B cell (primary cell): ENCODE results near the gene SLC38A10.

Source experiments
- EZH2 ChIP-seq: IDR thresholded peaks from 2 replicates; pipeline ENCODE4 v1.6.1; 2012; ENCODE audit warnings: borderline replicate concordance, low read depth, mild to moderate bottlenecking, moderate library complexity, low read length; ENCODE audit not compliant: insufficient read depth, poor library complexity, severe bottlenecking
- TF ChIP-seq, protein P1 (sequence below): fragments of 200-600 bp; IDR thresholded peaks from one replicate; pipeline ENCODE4 v1.8.0; 2022; ENCODE audit warnings: antibody characterized with exemption, mild to moderate bottlenecking

DNA sequence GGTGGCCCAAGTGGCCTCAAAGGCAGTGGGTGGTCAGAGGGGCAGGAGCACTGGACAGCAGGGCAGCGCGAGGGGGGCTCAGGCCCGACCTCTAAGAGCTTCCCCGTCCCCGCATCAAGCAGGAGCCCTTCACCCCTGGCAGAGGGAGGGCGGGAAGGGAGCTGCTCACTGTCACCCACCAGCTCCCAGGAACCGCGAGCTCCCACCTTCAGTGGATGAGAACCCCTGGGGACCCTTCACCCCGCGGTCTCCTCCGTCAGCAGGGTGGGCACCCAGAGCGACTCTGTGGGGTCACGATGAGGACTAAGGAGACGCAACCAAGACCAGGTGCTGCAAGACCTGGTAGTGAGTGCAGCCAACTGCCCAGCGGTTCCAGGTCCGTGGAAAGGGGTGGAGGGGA lies 86.0 kb downstream of the SLC38A10 start:
- TF ChIP-seq, protein P1, sequence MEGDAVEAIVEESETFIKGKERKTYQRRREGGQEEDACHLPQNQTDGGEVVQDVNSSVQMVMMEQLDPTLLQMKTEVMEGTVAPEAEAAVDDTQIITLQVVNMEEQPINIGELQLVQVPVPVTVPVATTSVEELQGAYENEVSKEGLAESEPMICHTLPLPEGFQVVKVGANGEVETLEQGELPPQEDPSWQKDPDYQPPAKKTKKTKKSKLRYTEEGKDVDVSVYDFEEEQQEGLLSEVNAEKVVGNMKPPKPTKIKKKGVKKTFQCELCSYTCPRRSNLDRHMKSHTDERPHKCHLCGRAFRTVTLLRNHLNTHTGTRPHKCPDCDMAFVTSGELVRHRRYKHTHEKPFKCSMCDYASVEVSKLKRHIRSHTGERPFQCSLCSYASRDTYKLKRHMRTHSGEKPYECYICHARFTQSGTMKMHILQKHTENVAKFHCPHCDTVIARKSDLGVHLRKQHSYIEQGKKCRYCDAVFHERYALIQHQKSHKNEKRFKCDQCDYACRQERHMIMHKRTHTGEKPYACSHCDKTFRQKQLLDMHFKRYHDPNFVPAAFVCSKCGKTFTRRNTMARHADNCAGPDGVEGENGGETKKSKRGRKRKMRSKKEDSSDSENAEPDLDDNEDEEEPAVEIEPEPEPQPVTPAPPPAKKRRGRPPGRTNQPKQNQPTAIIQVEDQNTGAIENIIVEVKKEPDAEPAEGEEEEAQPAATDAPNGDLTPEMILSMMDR: no peak
- no peak for TF ChIP-seq EZH2
